HEK293T (cell line): ENCODE measurements around the gene LKAAEAR1.

ENCODE experiments used
- CTCF ChIA-PET: fragments of 350-600 bp; formaldehyde crosslinking; extraction: SDS; loops from one replicate; lab custom pipeline; 2021; ENCODE audit warnings: antibody characterized with exemption, inconsistent platforms; lab: Yijun Ruan, JAX
- POLR2A ChIA-PET: fragments of 350-600 bp; formaldehyde crosslinking; extraction: SDS; loops from one replicate; lab custom pipeline; 2020; ENCODE audit warnings: antibody characterized with exemption, inconsistent platforms; lab: Yijun Ruan, JAX
- DNase-seq: peaks from one replicate; pipeline ENCODE4 v3.0.0; 2012; ENCODE audit warnings: mixed read lengths; ENCODE audit errors: extremely low spot score
- ARNT ChIP-seq: fragments of 450-650 bp; IDR thresholded peaks from 2 replicates; pipeline ENCODE4 v1.6.1; 2017; ENCODE audit warnings: mild to moderate bottlenecking
- BHLHE40 ChIP-seq: fragments of 450-650 bp; IDR thresholded peaks from 2 replicates; pipeline ENCODE4 v1.6.1; 2016; ENCODE audit warnings: mild to moderate bottlenecking, moderate library complexity, borderline replicate concordance
- CTBP1 ChIP-seq: fragments of 450-650 bp; IDR thresholded peaks from 2 replicates; pipeline ENCODE4 v1.6.1; 2016; ENCODE audit warnings: borderline replicate concordance
- ELF4 ChIP-seq: fragments of 450-650 bp; IDR thresholded peaks from 2 replicates; pipeline ENCODE4 v1.6.1; 2017; ENCODE audit warnings: antibody characterized with exemption
- FOXA1 ChIP-seq: fragments of 450-650 bp; IDR thresholded peaks from 2 replicates; pipeline ENCODE4 v1.6.1; 2016; ENCODE audit warnings: mild to moderate bottlenecking
- FOXK2 ChIP-seq: fragments of 450-650 bp; IDR thresholded peaks from 2 replicates; pipeline ENCODE4 v1.6.1; 2016; ENCODE audit warnings: mild to moderate bottlenecking
- FOXM1 ChIP-seq: fragments of 450-650 bp; IDR thresholded peaks from 2 replicates; pipeline ENCODE4 v1.6.1; 2017; ENCODE audit warnings: mild to moderate bottlenecking, borderline replicate concordance
- HDGF ChIP-seq: fragments of 450-650 bp; IDR thresholded peaks from 2 replicates; pipeline ENCODE4 v1.6.1; 2017; ENCODE audit warnings: antibody characterized with exemption, borderline replicate concordance
- L3MBTL2 ChIP-seq: fragments of 450-650 bp; conservative IDR thresholded peaks from 2 replicates; pipeline ENCODE4 v1.6.1; 2016; ENCODE audit warnings: mild to moderate bottlenecking
- LEF1 ChIP-seq: fragments of 450-650 bp; IDR thresholded peaks from 2 replicates; pipeline ENCODE4 v1.6.1; 2017; ENCODE audit warnings: mild to moderate bottlenecking, borderline replicate concordance
- NFRKB ChIP-seq: fragments of 450-650 bp; IDR thresholded peaks from 2 replicates; pipeline ENCODE4 v1.6.1; 2016; ENCODE audit warnings: mild to moderate bottlenecking, moderate library complexity
- SP1 ChIP-seq: fragments of 450-650 bp; IDR thresholded peaks from 2 replicates; pipeline ENCODE4 v1.6.1; 2017
- SUZ12 ChIP-seq: fragments of 450-650 bp; IDR thresholded peaks from 2 replicates; pipeline ENCODE4 v1.6.1; 2016; ENCODE audit warnings: mild to moderate bottlenecking
- TARDBP ChIP-seq: fragments of 450-650 bp; IDR thresholded peaks from 2 replicates; pipeline ENCODE4 v1.6.1; 2016
- ZNF384 ChIP-seq: fragments of 450-650 bp; IDR thresholded peaks from 2 replicates; pipeline ENCODE4 v1.6.1; 2016
- TF ChIP-seq, protein P1 (sequence below): fragments of 450-650 bp; IDR thresholded peaks from 2 replicates; pipeline ENCODE4 v1.6.1; 2016

LKAAEAR1 gene

DNA sequence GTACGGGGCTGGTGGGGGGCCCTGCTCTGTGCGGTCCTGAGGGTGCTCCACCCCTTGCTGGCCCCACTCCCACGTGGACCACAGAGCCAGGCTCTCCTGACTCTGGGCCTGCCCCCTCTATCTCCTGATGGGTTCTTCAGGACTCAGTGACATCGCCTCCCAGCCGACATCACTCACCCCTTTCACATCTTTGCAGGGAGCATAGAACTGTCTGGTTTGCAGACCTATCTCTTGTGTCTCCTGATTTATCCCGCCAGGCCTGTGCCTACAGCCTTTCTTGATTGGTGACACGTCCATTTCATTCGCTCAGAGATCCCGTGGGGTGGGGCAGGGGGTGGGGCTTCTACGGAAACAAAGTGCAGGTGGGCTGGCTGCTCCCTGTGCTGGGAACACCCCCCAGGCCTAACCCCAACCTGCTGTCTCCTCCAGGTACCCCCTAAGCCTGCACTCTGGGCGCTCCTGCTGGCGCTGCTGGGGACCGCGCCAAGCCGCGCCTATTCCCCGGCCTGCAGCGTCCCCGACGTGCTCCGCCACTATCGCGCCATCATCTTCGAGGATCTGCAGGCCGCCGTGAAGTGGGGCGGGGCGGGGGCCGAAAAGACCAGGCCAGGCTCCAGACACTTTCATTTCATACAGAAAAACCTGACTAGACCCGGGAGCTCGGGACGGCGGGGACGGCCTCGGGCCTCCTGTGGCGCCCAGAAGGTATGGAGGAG is 46.5 kb downstream of the LKAAEAR1 start:
- TF ChIP-seq FOXK2, result no peak
- CTCF ChIA-PET, result interaction anchor here (0.7 to 1.7 kb wide), 6 partner anchors 10 to 64 kb away, joined by 3 to 10 read pairs (median 4); partner anchors contain the start of gene SAMD10
- DNase-seq, result no peak
- POLR2A ChIA-PET, result interaction anchor here (1.5 to 2.1 kb wide), 2 partner anchors 10 to 15 kb away, joined by 4 to 12 read pairs; no protein-coding TSS in a partner anchor

GRCh38 chr20:64037199-64037497 is 47.0 kb downstream of the LKAAEAR1 start:
- TF ChIP-seq CTBP1 (no peak), LEF1 (no peak), FOXM1 (no peak)
- DNase-seq, result no peak
- ChIA-PET CTCF (interaction anchor here (1.5 kb wide), 1 partner anchor 57 kb away, joined by 7 read pairs; the partner anchor contains the start of gene SAMD10), POLR2A (interaction anchor here (0.9 to 1.5 kb wide), 2 partner anchors 10 to 25 kb away, joined by 4 read pairs; no protein-coding TSS in a partner anchor)

DNA sequence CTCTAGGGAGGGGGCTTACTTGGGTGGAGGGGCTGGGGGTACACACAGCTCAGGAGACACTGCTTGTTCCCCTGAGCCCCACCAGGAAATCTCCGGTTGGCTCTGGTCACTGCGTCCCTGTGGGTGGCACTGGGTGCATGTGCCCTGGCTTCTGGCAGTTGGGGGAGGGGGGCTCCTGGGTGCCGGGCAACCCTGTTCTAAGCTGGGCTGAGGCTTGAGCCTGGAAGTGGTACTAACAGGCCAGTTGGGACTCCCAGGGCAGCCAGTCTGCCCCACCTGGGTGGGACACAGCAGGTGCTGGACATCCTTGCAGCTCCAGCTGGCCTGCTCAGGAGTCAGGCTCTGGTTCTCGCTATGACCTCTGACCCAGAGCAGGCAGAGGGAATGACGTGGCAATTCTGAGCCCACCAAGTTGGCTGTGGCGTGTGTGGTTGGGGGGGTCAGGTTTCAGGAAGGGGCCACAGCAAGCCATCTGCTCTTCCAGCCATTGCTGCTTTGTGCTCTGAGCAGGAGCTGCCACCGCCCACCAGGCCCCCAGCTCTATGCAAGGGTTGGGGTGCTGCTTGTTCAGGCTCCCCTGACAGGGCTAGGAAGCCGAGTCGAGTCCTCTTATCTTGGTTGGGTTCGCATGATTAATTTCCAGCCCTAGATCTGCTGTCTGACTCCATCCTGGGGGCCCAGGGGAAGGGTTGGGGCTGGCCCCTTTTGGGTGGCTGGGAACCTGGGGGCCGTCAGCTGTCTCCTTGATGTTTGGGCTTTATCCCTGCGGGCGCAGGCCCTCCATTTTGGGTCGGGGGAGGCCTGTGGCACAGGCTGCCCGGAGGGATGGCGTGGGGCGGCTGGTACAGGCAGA is 47.6 kb downstream of the LKAAEAR1 start:
- ChIA-PET POLR2A (interaction anchor here (0.9 to 1.5 kb wide), 2 partner anchors 9 to 25 kb away, joined by 4 read pairs; no protein-coding TSS in a partner anchor), CTCF (no interaction called here)
- no peak for DNase-seq
- TF ChIP-seq BHLHE40, result no peak
- no peak for TF ChIP-seq NFRKB
- TF ChIP-seq FOXM1, result no peak
- TF ChIP-seq FOXK2, result no peak
- TF ChIP-seq CTBP1, result no peak
- TF ChIP-seq FOXA1, result no peak
- TF ChIP-seq, protein P1, sequence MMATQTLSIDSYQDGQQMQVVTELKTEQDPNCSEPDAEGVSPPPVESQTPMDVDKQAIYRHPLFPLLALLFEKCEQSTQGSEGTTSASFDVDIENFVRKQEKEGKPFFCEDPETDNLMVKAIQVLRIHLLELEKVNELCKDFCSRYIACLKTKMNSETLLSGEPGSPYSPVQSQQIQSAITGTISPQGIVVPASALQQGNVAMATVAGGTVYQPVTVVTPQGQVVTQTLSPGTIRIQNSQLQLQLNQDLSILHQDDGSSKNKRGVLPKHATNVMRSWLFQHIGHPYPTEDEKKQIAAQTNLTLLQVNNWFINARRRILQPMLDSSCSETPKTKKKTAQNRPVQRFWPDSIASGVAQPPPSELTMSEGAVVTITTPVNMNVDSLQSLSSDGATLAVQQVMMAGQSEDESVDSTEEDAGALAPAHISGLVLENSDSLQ, result no peak
- no peak for TF ChIP-seq L3MBTL2
- TF ChIP-seq HDGF, result no peak
- TF ChIP-seq LEF1, result no peak
- TF ChIP-seq ZNF384, result no peak
- TF ChIP-seq SP1, result no peak
- no peak for TF ChIP-seq ELF4

DNA sequence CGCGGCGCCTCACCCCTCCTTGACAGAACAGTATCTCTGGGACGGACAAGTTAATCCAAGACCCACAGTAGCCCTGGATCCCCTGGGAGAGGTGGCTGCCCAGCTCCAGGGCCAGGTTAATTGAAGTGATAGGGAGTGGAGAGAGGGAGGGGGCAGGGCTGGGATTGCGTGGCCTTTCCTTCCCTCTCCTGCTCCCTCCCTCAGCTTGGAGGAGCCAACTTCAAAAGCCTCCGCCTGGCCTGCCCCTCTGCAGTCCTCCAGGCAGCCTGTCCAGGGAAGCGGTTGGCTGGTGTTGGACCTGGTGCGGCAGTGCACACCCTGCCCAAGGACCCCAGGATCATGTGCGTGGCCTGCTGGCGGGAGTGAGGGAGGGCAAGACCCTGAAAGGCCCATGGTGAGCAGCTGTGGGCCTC is 48.3 kb downstream of the LKAAEAR1 start, which contains the start of gene C20orf204:
Gene C20orf204 (plus strand): TSS at position 250 of the 413 bp plus-strand sequence. CDS start 142 bp downstream, at position 392.
- POLR2A ChIA-PET, result interaction anchor here (1.5 kb wide), 1 partner anchor 8 kb away, joined by 4 read pairs; no protein-coding TSS in a partner anchor
- no peak for DNase-seq
- no peak for TF ChIP-seq TARDBP
- no peak for TF ChIP-seq SP1
- TF ChIP-seq L3MBTL2, result no peak
- no peak for TF ChIP-seq HDGF
- no peak for TF ChIP-seq FOXA1
- TF ChIP-seq CTBP1, result no peak
- CTCF ChIA-PET, result no interaction called here

DNA sequence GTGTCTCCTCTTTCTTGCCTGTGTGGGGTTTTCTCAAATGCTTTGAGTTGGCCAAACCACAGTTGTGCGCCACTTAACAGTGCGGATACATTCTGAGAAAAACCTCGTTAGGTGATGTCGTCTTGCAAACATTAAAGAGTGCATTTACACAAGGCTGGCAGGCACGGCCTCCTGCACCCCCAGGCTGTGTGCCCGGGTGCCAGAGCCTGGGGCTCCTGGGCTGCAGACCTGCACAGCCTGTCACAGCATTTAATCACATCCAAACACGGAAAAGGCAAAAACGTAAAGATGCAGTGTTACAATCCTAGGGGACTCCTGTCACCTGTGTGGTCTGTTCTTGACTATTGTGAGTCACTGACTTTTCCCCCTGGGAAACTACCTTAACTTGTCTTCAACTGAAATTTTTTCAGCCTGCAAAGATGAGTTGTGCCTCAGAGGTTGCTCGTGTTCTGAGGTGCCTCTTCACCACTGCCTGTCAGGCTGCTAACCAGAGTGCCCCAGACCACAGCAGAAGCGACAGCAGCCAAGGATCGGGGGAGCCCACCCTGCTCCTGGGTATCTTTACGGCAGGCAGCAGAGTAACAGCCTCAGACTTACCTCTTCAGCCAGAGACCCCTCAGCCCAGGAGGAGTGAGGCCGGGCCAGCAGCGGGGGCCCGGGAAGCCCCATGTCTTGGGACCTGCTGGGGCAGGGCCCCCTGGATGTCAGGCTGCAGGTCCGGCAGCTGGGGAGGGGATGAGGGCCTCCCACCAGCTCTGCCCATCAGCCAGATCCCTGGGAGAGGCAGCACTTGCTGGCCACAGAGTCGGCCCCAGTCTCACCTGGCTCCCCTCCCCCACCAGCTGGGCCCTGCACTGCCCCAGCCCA is 48.9 kb downstream of the LKAAEAR1 start:
- TF ChIP-seq LEF1 (no peak), ARNT (no peak), ZNF384 (no peak), CTBP1 (no peak), ELF4 (no peak), BHLHE40 (no peak), TARDBP (no peak), FOXM1 (no peak), NFRKB (no peak), FOXA1 (no peak), L3MBTL2 (no peak), SUZ12 (no peak), HDGF (no peak), SP1 (no peak), FOXK2 (no peak)
- CTCF ChIA-PET, result no interaction called here
- DNase-seq, result no peak
- POLR2A ChIA-PET, result no interaction called here

GRCh38 chr20:64033981-64034493 is 50.2 kb downstream of the LKAAEAR1 start:
- CTCF ChIA-PET, result interaction anchor here (0.9 kb wide), 1 partner anchor 86 kb away, joined by 4 read pairs; no protein-coding TSS in a partner anchor
- DNase-seq, result no peak
- TF ChIP-seq SUZ12 (no peak), FOXA1 (no peak), TARDBP (no peak), HDGF (no peak), LEF1 (no peak), BHLHE40 (no peak), ELF4 (no peak), ARNT (no peak), FOXK2 (no peak), NFRKB (no peak), FOXM1 (no peak), ZNF384 (no peak), CTBP1 (no peak), SP1 (no peak)
- TF ChIP-seq, protein P1, result no peak
- POLR2A ChIA-PET, result no interaction called here
